ENCODE measurements around the gene TMEM97. TPM values are rescaled to one million over a fixed set of nuclear protein-coding genes. Genes with fewer than 3 reads are reported as not detected.

The TMEM97 gene
- total and polyA plus RNA-seq, 9 of the 15 experiments (the other 6 are each of a cell fraction or from before 2014, with no cell fraction given): 34.6 to 121 (median 76.0) TPM

DNA sequence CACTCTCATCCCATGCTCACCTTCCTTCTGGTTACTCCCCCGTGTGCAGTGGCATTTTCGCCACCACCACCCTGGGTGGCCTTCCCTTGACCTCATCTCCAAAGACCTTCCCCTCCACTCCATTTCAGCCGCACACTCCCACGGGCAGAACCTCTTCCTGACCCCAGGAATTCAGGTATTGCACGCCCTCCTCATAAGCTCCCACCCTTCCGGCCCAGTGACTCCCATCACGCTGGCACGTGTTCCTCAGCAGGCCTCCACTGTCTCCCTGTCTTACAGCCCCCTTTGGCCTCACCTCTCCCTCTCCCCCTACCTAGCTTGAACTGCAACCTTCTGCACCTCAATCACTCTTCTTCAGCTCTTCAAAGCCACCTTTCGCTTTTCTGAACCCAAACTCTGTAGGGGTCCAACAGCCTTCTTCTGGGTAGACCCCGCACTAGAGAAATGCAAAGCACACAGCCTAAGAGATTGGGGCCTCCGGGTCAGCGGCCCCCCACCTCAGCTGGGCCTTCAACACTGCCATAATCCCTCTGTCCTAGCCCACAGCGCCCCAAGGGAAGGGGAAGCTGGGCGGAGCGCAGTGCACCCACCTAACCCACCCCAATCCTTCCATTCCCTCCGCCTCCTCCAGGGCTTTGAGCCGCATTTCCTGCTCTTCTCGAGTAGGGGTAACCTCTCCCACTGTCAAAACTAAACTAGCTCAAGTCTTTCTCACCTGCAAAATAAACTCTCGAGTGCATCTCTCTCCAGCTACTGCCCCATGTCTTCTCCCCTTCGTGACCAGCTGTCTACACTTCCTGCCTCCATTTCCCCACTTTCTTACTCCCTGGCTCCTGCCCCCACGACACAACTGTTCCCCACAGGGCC lies 1.7 kb upstream of the TMEM97 start (continued):
- TF ChIP-seq, protein P1, sequence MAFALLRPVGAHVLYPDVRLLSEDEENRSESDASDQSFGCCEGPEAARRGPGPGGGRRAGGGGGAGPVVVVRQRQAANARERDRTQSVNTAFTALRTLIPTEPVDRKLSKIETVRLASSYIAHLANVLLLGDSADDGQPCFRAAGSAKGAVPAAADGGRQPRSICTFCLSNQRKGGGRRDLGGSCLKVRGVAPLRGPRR (CRISPR knock-in tag; IDR thresholded peaks at IDR 0.05): no peak
- no peak for TF ChIP-seq U2AF2 (optimal IDR thresholded peaks at IDR 0.05; ENCODE audit: low read depth, low read length)
- no peak for TF ChIP-seq ZNF57 (CRISPR knock-in tag; IDR thresholded peaks at IDR 0.05)
- no peak for TF ChIP-seq ZFP30 (CRISPR knock-in tag; IDR thresholded peaks at IDR 0.05; ENCODE audit: borderline replicate concordance)
- TF ChIP-seq, protein P2, sequence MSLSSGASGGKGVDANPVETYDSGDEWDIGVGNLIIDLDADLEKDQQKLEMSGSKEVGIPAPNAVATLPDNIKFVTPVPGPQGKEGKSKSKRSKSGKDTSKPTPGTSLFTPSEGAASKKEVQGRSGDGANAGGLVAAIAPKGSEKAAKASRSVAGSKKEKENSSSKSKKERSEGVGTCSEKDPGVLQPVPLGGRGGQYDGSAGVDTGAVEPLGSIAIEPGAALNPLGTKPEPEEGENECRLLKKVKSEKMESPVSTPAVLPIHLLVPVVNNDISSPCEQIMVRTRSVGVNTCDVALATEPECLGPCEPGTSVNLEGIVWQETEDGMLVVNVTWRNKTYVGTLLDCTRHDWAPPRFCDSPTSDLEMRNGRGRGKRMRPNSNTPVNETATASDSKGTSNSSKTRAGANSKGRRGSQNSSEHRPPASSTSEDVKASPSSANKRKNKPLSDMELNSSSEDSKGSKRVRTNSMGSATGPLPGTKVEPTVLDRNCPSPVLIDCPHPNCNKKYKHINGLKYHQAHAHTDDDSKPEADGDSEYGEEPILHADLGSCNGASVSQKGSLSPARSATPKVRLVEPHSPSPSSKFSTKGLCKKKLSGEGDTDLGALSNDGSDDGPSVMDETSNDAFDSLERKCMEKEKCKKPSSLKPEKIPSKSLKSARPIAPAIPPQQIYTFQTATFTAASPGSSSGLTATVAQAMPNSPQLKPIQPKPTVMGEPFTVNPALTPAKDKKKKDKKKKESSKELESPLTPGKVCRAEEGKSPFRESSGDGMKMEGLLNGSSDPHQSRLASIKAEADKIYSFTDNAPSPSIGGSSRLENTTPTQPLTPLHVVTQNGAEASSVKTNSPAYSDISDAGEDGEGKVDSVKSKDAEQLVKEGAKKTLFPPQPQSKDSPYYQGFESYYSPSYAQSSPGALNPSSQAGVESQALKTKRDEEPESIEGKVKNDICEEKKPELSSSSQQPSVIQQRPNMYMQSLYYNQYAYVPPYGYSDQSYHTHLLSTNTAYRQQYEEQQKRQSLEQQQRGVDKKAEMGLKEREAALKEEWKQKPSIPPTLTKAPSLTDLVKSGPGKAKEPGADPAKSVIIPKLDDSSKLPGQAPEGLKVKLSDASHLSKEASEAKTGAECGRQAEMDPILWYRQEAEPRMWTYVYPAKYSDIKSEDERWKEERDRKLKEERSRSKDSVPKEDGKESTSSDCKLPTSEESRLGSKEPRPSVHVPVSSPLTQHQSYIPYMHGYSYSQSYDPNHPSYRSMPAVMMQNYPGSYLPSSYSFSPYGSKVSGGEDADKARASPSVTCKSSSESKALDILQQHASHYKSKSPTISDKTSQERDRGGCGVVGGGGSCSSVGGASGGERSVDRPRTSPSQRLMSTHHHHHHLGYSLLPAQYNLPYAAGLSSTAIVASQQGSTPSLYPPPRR (CRISPR knock-in tag; IDR thresholded peaks at IDR 0.05; ENCODE audit: borderline replicate concordance): no peak
- no peak for TF ChIP-seq ZSCAN29 (IDR thresholded peaks at IDR 0.05)
- no peak for TF ChIP-seq ZNF785 (CRISPR knock-in tag; IDR thresholded peaks at IDR 0.05)
- TF ChIP-seq GTF2F1 (IDR thresholded peaks at IDR 0.05; ENCODE audit: low read depth, low read length): no peak
- TF ChIP-seq ZNF79 (CRISPR knock-in tag; IDR thresholded peaks at IDR 0.05; ENCODE audit: low read depth): no peak
- no peak for TF ChIP-seq ZZZ3 (IDR thresholded peaks at IDR 0.05)
- no peak for TF ChIP-seq NUFIP1 (IDR thresholded peaks at IDR 0.05; ENCODE audit: partially characterized antibody)
- no peak for TF ChIP-seq FUS (optimal IDR thresholded peaks at IDR 0.05; ENCODE audit: low read depth, low read length)
- TF ChIP-seq ZNF316 (IDR thresholded peaks at IDR 0.05): no peak
- no peak for TF ChIP-seq PRMT5 (CRISPR knock-in tag; IDR thresholded peaks at IDR 0.05)
- no peak for TF ChIP-seq TEAD2 (tag; IDR thresholded peaks at IDR 0.05)
- no peak for TF ChIP-seq ARHGAP35 (IDR thresholded peaks at IDR 0.05; ENCODE audit: partially characterized antibody)
- TF ChIP-seq TAF7 (tag; IDR thresholded peaks at IDR 0.05): no peak
- no peak for TF ChIP-seq THRAP3 (IDR thresholded peaks at IDR 0.05; ENCODE audit: borderline replicate concordance)
- TF ChIP-seq NEUROD1 (IDR thresholded peaks at IDR 0.05; ENCODE audit: borderline replicate concordance, low read depth, low read length, partially characterized antibody): no peak
- no peak for TF ChIP-seq ZBTB7A (IDR thresholded peaks at IDR 0.05; ENCODE audit: borderline replicate concordance, control insufficient read depth, low read depth, low read length)
- no peak for TF ChIP-seq POLR3A (IDR thresholded peaks at IDR 0.05; ENCODE audit: borderline replicate concordance, extremely low read depth, insufficient read depth, insufficient read length)
- TF ChIP-seq PYGO2 (tag; IDR thresholded peaks at IDR 0.05): no peak

Measured in K562 (cell line).